Mammary epithelial cell (primary cell): ENCODE measurements around the gene SAMSN1.

Experiments used
- EZH2 ChIP-seq: IDR thresholded peaks from 2 replicates; pipeline ENCODE4 v1.6.1; 2012; ENCODE audit warnings: low read length, inconsistent platforms, borderline replicate concordance
- TF ChIP-seq, protein P1 (sequence below), 2 donors: IDR thresholded peaks in 1 of 2; conservative IDR thresholded peaks in 1 of 2; 2 replicates each; pipeline ENCODE4 v1.5.1; 2011 to 2012; ENCODE audit warnings: inconsistent platforms in 2 of 2, low read length in 2 of 2, mild to moderate bottlenecking in 2 of 2, control low read depth in 1 of 2, low read depth in 1 of 2; ENCODE audit not compliant: insufficient read depth in 1 of 2; ENCODE audit errors: extremely low read depth in 1 of 2

DNA sequence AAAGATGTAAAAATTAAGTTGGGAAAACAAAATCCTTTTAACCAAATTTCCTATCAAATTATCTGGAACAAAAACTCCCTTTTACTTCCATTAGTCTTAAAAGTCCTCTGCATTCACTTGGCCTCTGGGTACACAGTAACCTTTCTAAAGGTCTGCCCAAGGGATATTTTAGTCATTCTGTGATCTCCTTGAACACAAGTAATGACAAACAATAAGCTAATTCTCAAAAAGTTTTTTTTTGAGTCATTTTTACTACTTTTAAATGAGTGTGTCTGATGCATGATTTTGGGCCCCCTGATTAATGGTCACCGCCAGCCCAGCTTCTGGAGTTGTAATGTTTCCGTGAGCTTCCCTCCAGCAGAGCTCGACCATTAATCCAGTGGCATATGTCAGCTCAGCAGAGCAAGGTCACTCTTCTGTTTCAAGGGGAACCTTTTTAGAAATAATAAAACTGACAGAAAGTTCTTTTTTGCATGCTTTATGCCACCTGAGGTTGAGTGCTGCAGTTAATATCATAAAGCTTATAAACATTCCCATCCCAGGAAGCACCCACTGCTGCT is 14.3 kb downstream of the SAMSN1 start:
- no peak for TF ChIP-seq EZH2
- TF ChIP-seq, protein P1, sequence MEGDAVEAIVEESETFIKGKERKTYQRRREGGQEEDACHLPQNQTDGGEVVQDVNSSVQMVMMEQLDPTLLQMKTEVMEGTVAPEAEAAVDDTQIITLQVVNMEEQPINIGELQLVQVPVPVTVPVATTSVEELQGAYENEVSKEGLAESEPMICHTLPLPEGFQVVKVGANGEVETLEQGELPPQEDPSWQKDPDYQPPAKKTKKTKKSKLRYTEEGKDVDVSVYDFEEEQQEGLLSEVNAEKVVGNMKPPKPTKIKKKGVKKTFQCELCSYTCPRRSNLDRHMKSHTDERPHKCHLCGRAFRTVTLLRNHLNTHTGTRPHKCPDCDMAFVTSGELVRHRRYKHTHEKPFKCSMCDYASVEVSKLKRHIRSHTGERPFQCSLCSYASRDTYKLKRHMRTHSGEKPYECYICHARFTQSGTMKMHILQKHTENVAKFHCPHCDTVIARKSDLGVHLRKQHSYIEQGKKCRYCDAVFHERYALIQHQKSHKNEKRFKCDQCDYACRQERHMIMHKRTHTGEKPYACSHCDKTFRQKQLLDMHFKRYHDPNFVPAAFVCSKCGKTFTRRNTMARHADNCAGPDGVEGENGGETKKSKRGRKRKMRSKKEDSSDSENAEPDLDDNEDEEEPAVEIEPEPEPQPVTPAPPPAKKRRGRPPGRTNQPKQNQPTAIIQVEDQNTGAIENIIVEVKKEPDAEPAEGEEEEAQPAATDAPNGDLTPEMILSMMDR (conservative IDR thresholded peaks at IDR 0.05 in 1 of 2, IDR thresholded peaks at IDR 0.05 in 1 of 2; ENCODE audit: extremely low read depth in 1 of 2, insufficient read depth in 1 of 2, low read depth in 1 of 2, low read length in 2 of 2): no peak
